Medulla oblongata (tissue), 1 donor: Measurements from ENCODE around the gene MLXIPL.
"Not testable (repeated sequence)": the region's sequence is repeated elsewhere in the genome, so short reads cannot be mapped to it uniquely, and the experiment has no call there.

ENCODE experiments used
- DNase-seq: peaks from one replicate; pipeline ENCODE4 v3.0.0-alpha.2; 2015; ENCODE audit errors: extremely low spot score

Gene MLXIPL

GRCh38 chr7:73623798-73624668 lies at the start of gene MLXIPL:
TSS of gene MLXIPL (minus strand) at chr7:73624522. CDS start at chr7:73624492, 30 bp downstream.
- DNase-seq = peak; percentile 42

- DNase-seq = no peak
Measured at GRCh38 chr7:73671857-73672445, 47.6 kb upstream of the MLXIPL start.

- no peak for DNase-seq
Measured at GRCh38 chr7:73671322-73671661, 47.0 kb upstream of the MLXIPL start.

- no peak for DNase-seq
Measured at GRCh38 chr7:73669858-73670385, 45.6 kb upstream of the MLXIPL start.

GRCh38 chr7:73669288-73669701 lies 45.0 kb upstream of the MLXIPL start:
- DNase-seq = no peak

GRCh38 chr7:73668886-73669230 lies 44.5 kb upstream of the MLXIPL start:
- DNase-seq = no peak

- DNase-seq = no peak
Measured at GRCh38 chr7:73668103-73668885, 44.0 kb upstream of the MLXIPL start.

GRCh38 chr7:73667344-73668102 lies 43.2 kb upstream of the MLXIPL start, which contains the start of gene VPS37D:
TSS of gene VPS37D (plus strand) at chr7:73667831. CDS start at chr7:73667959, 128 bp downstream.
- DNase-seq = peak; percentile 86

GRCh38 chr7:73663033-73663432 lies 38.7 kb upstream of the MLXIPL start:
- no peak for DNase-seq

- not testable (repeated sequence) for DNase-seq
Measured at GRCh38 chr7:73660594-73660993, 36.3 kb upstream of the MLXIPL start.

GRCh38 chr7:73659983-73660382 lies 35.7 kb upstream of the MLXIPL start:
- no peak for DNase-seq

- not testable (repeated sequence) for DNase-seq
Measured at GRCh38 chr7:73655309-73655708, 31.0 kb upstream of the MLXIPL start.

- DNase-seq = no peak
Measured at GRCh38 chr7:73652541-73652949, 28.2 kb upstream of the MLXIPL start.

GRCh38 chr7:73650524-73650923 lies 26.2 kb upstream of the MLXIPL start:
- no peak for DNase-seq

GRCh38 chr7:73649576-73649975 lies 25.3 kb upstream of the MLXIPL start:
- DNase-seq = no peak

- DNase-seq = no peak
Measured at GRCh38 chr7:73648593-73649332, 24.4 kb upstream of the MLXIPL start.

GRCh38 chr7:73647725-73648592 lies 23.6 kb upstream of the MLXIPL start:
- no peak for DNase-seq

GRCh38 chr7:73646785-73647724 lies 22.7 kb upstream of the MLXIPL start:
- no peak for DNase-seq
